NK-92 treated with Interleukin-12 subunit alpha and Interleukin-12 subunit beta, amount 100 ng/mL, for 24 hours (cell line): ENCODE data around the gene PSMD11.

Experiments used
- DNase-seq: peaks from one replicate; lab custom pipeline; 2025; lab: John Stamatoyannopoulos, UW

PSMD11 gene

GRCh38 chr17:32467949-32468348, 23.6 kb downstream of the PSMD11 start:
- DNase-seq, result no peak

- no peak for DNase-seq
Measured at GRCh38 chr17:32470405-32471167, 26.3 kb downstream of the PSMD11 start.

DNA sequence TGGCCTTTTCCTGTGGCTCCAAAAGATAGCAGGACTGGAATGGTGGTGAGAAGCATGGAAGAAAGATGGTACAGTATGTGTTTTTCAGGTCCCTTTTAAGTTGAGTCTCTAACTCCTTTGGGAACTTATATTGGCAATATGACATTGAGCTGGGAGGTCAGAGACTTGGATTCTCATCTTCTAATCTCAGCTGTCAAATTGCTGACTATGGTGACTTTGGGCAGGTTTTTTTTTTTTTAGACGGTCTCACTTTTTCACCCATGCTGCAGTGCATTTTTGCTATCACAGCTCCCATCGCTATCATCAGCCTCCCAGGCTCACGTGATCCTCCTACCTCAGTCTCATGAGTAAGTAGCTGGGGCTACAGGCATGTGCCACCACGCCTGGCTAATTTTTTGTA, 27.3 kb downstream of the PSMD11 start:
- no peak for DNase-seq

DNA sequence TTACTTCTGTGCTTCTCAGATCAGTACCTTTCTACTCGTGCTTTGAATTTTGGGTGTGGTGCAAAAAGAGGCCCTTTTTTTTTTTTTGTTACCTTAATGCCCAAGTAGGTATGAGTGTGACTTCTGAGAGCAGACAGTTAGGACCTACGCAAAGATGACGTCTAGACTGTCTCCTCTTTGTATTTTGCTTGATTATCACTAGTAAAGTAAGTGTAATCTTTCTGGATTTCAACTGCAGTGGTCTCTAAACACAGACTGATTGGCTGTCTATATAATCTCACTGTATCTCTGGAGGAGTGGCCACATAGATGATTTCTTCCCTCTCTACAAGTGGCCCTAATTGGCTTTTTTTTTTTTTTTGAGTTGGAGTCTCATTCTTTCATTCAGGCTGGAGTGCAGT, 30.9 kb downstream of the PSMD11 start:
- DNase-seq, result no peak

DNA sequence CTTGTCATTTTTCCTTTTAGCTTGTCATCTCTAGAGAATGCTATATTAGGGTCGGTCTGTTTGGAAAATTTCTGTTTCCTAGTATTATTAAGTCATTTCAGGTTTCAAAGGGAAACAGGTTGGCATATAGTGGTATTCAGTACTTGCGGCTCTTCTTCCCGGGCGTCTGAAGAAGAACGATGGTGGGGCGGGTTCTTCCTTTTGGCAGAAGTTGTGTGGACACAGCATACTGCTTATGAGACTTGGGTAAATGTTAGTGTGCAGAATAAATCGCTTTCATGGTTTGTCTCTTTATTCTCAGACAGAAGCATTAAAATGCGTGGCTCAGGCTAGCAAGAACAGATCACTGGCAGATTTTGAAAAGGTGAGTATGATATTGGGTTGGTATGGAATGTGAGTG, 32.9 kb downstream of the PSMD11 start:
- no peak for DNase-seq

GRCh38 chr17:32479074-32479617, 34.8 kb downstream of the PSMD11 start:
- no peak for DNase-seq

GRCh38 chr17:32481193-32481592, 36.9 kb downstream of the PSMD11 start:
- DNase-seq, result no peak

DNA sequence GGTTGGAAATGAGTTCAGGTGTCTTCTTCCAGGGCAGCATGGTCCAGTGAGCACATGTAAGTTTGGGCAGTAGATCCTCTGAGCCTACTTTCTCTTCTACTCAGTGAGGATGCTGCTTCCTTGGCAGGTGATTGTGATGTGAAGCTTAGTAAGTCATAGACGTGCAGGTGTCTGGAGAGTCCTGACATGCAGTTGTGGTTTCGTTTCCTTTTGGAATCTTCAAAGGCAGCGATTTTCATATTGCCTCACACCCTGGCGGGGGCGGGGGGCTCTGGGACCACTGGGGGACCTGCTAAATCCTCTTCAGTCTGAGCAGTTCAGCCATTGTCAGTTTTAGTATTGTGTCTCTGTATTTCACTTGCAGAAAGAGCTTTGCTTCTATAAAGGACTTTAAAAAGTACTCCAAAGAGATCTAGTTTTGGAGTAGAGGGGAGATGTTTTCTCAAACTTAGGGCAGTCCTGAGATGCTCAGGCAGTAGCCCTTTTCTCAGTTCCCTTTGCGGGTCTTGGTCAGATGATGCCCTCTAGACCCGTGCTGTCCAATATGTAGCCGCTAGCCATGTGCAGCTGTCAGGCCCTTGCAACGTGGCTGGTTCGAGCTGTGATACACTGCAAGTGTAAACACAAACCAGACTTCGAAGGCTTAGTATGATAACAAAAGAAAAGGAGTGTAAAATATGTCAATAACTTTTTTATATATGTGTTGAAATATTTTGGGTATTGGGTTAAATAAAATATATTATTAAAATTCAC, 38.4 kb downstream of the PSMD11 start:
- DNase-seq, result no peak

- no peak for DNase-seq
Measured at GRCh38 chr17:32483451-32484019, 39.2 kb downstream of the PSMD11 start.

- no peak for DNase-seq
Measured at GRCh38 chr17:32484041-32484461, 39.7 kb downstream of the PSMD11 start.

- no peak for DNase-seq
Measured at GRCh38 chr17:32484628-32485027, 40.3 kb downstream of the PSMD11 start.

GRCh38 chr17:32485261-32486110, 41.2 kb downstream of the PSMD11 start:
- no peak for DNase-seq

DNA sequence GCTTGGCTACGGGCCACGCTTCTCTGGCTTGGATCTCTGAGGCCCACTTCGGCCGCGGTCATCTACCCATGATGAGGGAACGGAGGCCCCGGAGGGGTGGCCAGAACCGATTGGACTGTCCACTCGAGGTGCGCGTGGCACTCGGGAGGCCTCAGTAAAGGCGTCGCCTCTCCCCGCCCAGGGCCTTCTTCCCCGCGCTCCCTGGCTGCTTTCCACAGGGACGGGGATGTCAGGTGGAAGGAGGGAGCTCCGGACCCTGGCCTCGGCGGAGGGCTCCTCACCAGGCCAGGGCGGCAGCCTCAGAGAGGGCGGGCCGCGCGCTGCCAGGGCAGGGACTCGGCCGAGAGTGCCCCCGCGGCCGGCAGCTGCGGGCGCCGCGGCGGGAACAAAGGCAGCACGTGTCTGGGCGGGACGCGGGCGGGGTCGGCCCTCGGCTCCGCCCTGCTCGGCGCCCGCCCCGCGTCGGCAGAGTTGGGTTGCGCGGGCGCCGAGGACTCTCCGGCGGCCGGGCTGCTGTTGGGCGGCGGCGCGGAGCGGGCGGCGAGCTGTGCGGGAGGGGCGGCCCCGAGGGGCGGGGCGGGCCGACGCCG, 41.9 kb downstream of the PSMD11 start:
- DNase-seq, result no peak

- peak; percentile 23 for DNase-seq
Measured at GRCh38 chr17:32486701-32487472, 42.6 kb downstream of the PSMD11 start, which contains the start of gene CDK5R1. CDK5R1 (plus strand) TSS chr17:32486993; CDS start chr17:32487621, 628 bp downstream.

DNA sequence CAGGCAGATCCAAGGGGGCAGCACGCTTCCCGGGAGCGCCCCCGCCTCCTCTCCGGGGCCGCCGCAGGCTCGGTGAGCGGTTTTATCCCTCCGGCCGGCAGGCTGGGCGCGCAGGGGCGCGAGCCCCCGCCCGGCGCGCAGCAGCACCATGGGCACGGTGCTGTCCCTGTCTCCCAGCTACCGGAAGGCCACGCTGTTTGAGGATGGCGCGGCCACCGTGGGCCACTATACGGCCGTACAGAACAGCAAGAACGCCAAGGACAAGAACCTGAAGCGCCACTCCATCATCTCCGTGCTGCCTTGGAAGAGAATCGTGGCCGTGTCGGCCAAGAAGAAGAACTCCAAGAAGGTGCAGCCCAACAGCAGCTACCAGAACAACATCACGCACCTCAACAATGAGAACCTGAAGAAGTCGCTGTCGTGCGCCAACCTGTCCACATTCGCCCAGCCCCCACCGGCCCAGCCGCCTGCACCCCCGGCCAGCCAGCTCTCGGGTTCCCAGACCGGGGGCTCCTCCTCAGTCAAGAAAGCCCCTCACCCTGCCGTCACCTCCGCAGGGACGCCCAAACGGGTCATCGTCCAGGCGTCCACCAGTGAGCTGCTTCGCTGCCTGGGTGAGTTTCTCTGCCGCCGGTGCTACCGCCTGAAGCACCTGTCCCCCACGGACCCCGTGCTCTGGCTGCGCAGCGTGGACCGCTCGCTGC, 43.3 kb downstream of the PSMD11 start:
- DNase-seq, result no peak

GRCh38 chr17:32488177-32488542, 43.9 kb downstream of the PSMD11 start:
- DNase-seq, result no peak

DNA sequence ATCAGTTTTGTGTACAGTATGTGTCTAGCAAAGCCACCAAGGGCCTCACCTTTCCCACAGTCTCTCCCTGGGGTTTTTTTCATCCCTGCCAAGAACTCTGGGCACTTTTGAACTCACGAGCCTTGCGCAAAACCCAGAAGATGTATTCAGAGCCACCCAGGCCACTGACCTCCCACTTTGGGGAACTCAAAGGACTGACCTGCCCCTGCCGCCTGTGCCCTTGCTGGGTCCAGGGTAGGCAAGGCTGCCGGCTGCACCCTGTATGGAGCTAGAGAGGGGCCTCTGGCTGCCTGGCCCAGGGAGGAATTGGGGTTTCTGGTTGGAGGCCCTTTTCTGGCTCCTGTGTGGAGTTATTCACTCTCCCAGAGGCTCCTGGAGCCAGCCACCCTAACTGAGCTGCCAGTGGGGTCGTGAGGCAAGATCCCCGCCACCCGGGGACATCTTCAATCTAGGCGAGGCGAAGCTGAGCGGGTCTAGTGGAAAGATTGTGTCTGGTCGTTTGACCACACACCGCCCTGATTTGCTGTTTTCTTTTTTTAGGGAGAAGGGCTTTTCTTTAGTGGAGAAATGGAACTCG, 44.4 kb downstream of the PSMD11 start:
- no peak for DNase-seq

DNA sequence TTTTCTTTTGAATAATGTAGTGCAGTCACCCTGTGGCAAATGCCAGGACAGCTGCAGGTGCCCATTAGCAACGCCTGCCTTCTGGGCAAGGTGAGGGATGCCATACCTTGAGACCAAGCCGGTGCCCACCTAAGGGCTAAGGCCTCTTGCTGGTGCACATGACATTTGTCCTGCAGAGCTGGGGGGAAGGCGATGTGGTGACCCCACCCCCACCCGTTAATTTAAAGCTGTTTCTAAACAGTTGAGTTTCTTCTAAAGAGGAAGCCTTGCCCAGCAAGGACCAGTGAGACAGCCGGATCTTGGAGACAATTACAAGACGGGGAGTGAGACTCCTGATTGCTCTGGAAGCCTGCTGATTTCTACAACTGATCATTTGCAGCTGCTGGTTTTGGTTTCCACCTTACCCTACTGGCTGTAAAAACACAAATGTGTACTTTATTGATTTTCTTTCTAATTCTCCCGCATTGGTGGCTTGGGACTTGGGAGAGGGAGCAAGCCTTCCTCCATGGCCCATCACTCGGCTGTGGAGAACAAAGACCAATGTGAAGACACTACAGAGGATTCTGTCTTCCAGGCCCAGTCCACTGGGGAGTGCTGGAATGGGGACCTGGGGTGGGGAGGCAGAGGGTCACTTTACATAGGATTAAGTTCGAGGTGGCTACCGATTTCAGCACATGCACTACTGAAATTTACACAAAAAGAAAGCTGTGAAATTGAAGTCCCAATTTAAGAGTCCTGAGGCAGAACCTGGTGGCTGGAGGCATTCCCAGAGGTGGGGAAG, 45.2 kb downstream of the PSMD11 start:
- DNase-seq, result no peak

DNA sequence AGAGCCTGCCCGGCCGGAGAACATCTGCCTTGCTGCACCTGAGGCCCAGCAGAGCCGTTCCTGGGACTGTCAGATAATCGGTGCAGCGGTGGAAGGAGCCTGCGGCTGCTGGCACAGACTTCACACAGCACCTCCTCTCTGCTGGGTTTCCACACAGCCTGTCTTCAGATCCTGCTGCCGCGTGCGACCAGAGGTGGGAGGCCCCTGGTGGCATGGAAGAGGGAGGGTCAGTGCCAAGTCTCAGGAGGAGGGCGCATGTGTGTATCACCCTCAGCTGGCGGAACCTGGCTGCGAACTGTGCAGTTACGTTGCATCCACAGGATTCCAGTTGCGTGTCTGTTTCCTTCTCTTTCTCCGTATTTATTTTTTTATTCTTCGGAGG, 45.8 kb downstream of the PSMD11 start:
- no peak for DNase-seq
